ENCODE data around the gene OIP5.
"Not testable (repeated sequence)": the region's sequence is repeated elsewhere in the genome, so short reads cannot be mapped to it uniquely, and the experiment has no call there.

Gene OIP5

DNA sequence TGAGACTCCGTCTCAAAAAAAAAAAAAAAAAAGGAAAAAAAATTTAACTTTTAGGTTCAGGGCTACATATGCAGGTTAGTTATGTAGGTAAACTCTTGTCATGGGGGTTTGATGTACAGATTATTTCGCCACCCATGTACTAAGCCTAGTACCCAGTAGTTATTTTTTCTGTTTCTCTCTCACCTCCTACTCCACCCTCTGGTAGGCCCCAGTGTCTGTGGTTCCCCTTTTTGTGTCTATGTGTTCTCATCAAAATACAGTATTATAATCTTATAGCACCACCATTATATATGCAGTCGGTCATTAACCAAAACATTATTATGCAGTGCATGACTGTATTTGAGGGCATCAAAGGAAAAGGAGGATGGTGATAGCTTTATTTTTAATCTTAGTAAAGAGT lies 54.1 kb downstream of the OIP5 start:
- no peak for ATAC-seq (replicated peaks; ENCODE audit: extremely low read depth, poor library complexity, severe bottlenecking)
- Mint-ChIP-seq H3K9me3 (no peaks in the 10 kb centered on the region), H3K36me3 (ENCODE audit: insufficient read depth) (peaks cover 17% of the 10 kb centered on the region), H3K4me1 (peaks cover 10% of the 10 kb centered on the region), H3K27me3 (no peaks in the 10 kb centered on the region), H3K4me3 (no peak overlapping the region), H3K27ac (ENCODE audit: low read depth) (no peak overlapping the region)
- DNase-seq (ENCODE audit: low spot score in 2 of 2): no peak

DNA sequence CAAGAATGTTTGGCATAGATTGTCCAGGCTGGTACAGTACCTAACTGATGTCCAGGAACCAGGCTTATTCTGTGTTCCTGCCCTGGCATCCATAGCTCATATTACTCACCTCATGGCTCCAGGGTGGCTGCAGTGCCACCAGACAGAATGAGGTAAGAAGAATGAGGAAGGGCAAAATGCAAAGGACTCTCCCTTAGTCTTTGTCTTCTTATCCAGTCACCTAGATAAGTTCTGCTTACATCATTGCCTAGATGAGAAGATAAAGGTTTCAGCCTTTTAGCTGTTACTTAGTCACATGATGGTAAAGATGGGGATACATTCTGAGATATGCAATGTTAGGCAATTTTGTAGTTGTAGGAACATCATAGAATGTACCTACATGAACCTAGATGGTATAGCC lies 55.6 kb downstream of the OIP5 start:
- DNase-seq (ENCODE audit: low spot score in 2 of 2) (no peak), ATAC-seq (replicated peaks; ENCODE audit: extremely low read depth, poor library complexity, severe bottlenecking) (no peak)
- no peak overlapping the region for H3K4me3 Mint-ChIP-seq
- H3K9me3 Mint-ChIP-seq: no peaks in the 10 kb centered on the region
- H3K4me1 Mint-ChIP-seq: no peaks in the 10 kb centered on the region
- peaks cover 12% of the 10 kb centered on the region for H3K36me3 Mint-ChIP-seq (ENCODE audit: insufficient read depth)
- no peaks in the 10 kb centered on the region for H3K27me3 Mint-ChIP-seq
- H3K27ac Mint-ChIP-seq (ENCODE audit: low read depth): no peak overlapping the region

DNA sequence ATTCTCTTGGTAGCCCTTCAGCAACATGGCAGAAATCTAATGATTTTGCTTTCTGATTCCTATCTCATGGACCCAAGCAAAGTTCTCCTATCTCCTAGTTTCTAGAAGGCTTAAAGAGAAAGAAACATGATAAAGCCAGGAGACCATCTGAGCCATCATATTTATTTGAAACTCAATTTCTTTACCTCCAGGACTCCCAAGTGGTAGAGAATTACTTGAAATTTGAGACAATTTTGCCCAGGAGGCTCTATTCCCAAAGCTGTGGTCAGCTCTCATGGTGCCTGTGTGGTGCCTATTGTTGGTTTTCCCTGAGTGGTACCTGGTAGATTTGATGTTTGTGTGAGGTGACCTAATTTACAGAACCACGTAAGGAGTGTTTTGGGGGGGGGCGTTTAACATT lies 62.5 kb downstream of the OIP5 start:
- DNase-seq (ENCODE audit: low spot score in 2 of 2) (no peak), ATAC-seq (replicated peaks; ENCODE audit: extremely low read depth, poor library complexity, severe bottlenecking) (no peak)
- Mint-ChIP-seq H3K27ac (ENCODE audit: low read depth) (no peak overlapping the region), H3K4me1 (no peaks in the 10 kb centered on the region), H3K27me3 (no peaks in the 10 kb centered on the region), H3K4me3 (no peak overlapping the region), H3K36me3 (ENCODE audit: insufficient read depth) (peaks cover 15% of the 10 kb centered on the region), H3K9me3 (no peaks in the 10 kb centered on the region)

DNA sequence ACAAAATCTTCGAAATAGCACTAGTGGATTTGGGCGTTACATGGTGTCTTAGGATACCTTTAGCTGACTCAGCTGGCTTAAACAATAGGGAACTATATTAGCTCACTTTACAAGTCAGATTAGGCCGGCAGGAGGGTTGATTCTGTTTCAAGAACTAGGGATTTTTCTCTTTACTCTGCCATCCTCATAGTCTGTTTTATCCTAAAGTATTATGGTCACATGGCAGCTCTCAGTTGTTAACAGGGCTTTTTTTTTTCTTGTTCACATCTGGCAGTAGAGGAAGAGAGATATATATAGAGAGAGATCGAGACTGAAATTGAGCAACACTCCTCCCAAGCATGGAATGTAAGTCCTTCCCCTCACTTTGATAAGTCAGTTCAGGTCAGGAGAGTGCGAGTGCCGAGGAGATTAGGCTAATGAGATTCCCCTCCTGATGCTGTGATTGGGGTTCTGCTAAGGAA lies 68.5 kb downstream of the OIP5 start:
- H3K27me3 Mint-ChIP-seq: no peaks in the 10 kb centered on the region
- H3K9me3 Mint-ChIP-seq: no peaks in the 10 kb centered on the region
- ATAC-seq (replicated peaks; ENCODE audit: extremely low read depth, poor library complexity, severe bottlenecking): no peak
- no peak for DNase-seq (ENCODE audit: low spot score in 2 of 2)
- H3K4me1 Mint-ChIP-seq: peaks cover 6% of the 10 kb centered on the region
- H3K36me3 Mint-ChIP-seq (ENCODE audit: insufficient read depth): peaks cover 19% of the 10 kb centered on the region
- no peak overlapping the region for H3K4me3 Mint-ChIP-seq
- no peak overlapping the region for H3K27ac Mint-ChIP-seq (ENCODE audit: low read depth)

DNA sequence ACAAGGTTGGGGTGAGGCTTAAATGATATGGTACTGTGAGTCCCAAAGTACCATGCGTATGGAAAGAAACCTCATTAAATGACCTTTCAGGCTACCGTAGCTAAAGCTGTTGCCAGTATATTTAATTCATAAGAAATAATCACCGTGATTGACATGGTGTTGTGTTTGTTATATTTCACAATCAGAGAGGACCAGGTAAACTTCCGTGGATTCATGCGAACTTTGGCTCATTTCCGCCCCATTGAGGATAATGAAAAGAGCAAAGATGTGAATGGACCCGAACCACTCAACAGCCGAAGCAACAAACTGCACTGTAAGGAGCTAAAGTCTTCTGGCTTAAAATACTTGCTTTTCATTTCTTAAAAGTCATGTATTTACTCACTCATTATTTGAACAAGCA lies 69.8 kb downstream of the OIP5 start:
- no peak for DNase-seq (ENCODE audit: low spot score in 2 of 2)
- no peak overlapping the region for H3K4me3 Mint-ChIP-seq
- H3K4me1 Mint-ChIP-seq: peaks cover 9% of the 10 kb centered on the region
- peaks cover 15% of the 10 kb centered on the region for H3K36me3 Mint-ChIP-seq (ENCODE audit: insufficient read depth)
- no peak for ATAC-seq (replicated peaks; ENCODE audit: extremely low read depth, poor library complexity, severe bottlenecking)
- H3K27me3 Mint-ChIP-seq: no peaks in the 10 kb centered on the region
- H3K9me3 Mint-ChIP-seq: no peaks in the 10 kb centered on the region
- H3K27ac Mint-ChIP-seq (ENCODE audit: low read depth): no peak overlapping the region

DNA sequence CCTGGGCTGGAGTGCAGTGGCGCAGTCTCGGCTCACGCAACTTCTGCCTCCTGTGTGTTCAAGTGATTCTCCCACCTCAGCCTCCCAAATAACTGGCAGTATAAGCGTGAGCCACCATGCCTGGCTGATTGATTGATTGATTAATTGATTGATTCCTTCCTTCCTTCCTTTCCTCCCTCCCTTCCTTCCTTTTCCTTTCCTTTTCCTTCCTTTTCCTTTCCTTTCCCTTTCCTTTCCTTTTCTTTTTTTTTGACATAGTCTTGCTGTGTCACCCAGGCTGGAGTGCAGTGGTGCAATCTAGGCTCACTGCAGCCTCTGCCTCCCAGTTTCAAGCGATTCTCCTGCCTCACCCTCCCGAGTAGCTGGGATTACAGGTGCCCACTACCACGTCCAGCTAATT lies 71.5 kb downstream of the OIP5 start:
- peaks cover 18% of the 10 kb centered on the region for H3K36me3 Mint-ChIP-seq (ENCODE audit: insufficient read depth)
- not testable (repeated sequence) for DNase-seq (ENCODE audit: low spot score in 2 of 2); H3K27me3 Mint-ChIP-seq; H3K9me3 Mint-ChIP-seq; H3K4me1 Mint-ChIP-seq; H3K27ac Mint-ChIP-seq (ENCODE audit: low read depth); H3K4me3 Mint-ChIP-seq; ATAC-seq (replicated peaks; ENCODE audit: extremely low read depth, poor library complexity, severe bottlenecking)

DNA sequence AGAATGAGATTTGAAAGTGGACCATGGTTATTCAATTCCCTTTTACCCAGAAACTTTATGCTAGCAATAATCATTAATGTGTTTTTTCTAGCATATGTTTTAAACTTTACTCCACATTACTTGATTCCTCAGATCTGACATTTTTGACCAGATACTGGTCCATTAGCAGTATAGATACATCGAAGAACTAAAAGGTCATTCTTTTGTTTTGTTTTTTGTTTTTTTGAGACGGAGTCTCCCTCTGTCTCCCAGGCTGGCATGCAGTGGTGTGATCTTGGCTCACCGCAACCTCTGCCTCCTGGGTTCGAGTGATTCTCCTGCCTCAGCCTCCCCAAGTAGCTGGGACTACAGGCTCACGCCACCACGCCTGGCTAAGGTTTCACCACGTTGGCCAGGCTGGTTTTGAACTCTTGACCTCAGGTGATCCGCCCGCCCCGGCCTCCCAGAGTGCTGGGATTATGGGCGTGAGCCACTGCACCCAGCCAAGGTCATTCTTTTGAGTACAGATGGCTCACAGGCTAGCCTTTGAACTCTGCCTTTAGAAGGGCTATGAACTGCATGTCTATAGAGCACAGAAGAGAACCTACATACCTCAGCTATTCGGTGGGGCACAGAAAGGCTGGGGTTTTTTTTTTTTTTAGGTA lies 72.7 kb downstream of the OIP5 start:
- no peak overlapping the region for H3K27ac Mint-ChIP-seq (ENCODE audit: low read depth)
- no peaks in the 10 kb centered on the region for H3K27me3 Mint-ChIP-seq
- no peak overlapping the region for H3K4me3 Mint-ChIP-seq
- H3K4me1 Mint-ChIP-seq: peaks cover 9% of the 10 kb centered on the region
- H3K9me3 Mint-ChIP-seq: no peaks in the 10 kb centered on the region
- H3K36me3 Mint-ChIP-seq (ENCODE audit: insufficient read depth): peaks cover 19% of the 10 kb centered on the region
- ATAC-seq (replicated peaks; ENCODE audit: extremely low read depth, poor library complexity, severe bottlenecking) (no peak), DNase-seq (ENCODE audit: low spot score in 2 of 2) (no peak)

Measured in central memory CD8-positive, alpha-beta T cell (primary cell).